Measurements from ENCODE around the gene CPXM1.
"Not testable (repeated sequence)": the region's sequence is repeated elsewhere in the genome, so short reads cannot be mapped to it uniquely, and the experiment has no call there.

The CPXM1 gene

DNA sequence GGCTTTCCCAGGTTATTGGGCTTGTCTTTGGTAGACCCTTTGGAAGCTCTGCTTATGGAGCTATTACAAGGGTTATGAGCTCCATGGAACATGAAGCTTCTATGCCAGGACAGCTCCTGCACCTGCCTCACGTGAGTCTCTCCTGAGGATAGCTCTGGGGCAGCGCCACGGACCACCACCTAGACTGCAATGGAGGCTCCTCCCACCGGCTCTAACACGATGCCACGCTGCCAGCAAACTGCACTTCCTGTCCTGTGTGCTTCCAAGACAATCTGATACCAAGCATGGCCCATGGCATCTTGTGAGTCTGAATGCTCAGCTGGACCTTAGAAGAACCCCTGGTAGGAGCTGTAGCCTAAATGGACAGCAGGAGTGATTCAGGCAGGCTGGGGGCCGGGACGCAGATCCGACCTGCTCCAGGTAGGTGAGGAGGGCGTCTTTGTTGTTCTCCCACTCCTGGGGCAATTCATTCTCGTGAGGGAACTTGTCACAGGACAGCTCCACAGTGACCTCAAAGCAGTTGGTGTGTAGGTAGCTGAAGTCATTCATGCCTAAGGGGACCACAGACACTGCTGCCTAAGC is 5.5 kb downstream of the CPXM1 start:
- Histone ChIP-seq H3K4me1 (ENCODE audit: control insufficient read depth in 1 of 2, insufficient read depth in 2 of 2, low read length in 2 of 2) (peaks cover 0 to 6% of the 10 kb centered on the region in 2 donors), H3K27me3 (ENCODE audit: control insufficient read depth in 1 of 2, insufficient read depth in 2 of 2, low read length in 2 of 2) (peaks cover 19 to 23% of the 10 kb centered on the region in 2 donors), H3K36me3 (ENCODE audit: control insufficient read depth in 1 of 2, insufficient read depth in 2 of 2, low read length in 2 of 2) (no peaks in the 10 kb centered on the region), H3K27ac (ENCODE audit: low read depth, low read length) (no peak overlapping the region), H3K9ac (ENCODE audit: low read depth in 1 of 2, low read length in 2 of 2) (no peak overlapping the region), H3K4me3 (ENCODE audit: low read depth in 1 of 2, low read length in 2 of 2) (no peak overlapping the region), H3K9me3 (ENCODE audit: control insufficient read depth in 1 of 2, low read length in 2 of 2) (no peaks in the 10 kb centered on the region)

DNA sequence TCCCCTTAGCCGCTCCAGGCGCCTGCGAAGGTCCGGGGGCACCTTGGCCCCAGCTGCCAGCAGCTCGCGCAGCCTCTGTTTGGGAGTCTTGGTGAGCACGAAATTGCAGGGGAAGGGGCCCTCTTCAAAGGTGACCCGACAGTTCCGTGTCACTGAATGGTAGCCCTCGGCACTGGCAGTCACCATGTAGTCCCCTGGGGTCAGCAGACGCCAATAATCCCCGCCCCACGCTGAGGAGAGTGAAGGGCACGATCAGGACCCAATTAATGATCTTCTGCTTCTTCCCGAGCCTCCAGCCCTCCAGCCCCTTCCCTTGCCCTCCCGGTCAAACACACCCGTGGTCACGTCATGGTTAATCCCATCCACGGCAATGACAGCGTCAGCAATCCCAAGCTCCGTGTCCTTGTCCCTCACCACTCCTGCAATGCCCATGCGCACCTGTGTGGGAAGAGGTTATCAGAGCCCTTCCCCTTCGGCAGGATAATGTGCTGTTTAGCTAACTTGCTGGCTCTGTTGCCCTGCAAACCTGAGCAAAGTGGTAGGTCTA is 6.2 kb downstream of the CPXM1 start:
- Histone ChIP-seq H3K4me1 (ENCODE audit: control insufficient read depth in 1 of 2, insufficient read depth in 2 of 2, low read length in 2 of 2) (no peaks in the 10 kb centered on the region), H3K4me3 (ENCODE audit: low read depth in 1 of 2, low read length in 2 of 2) (no peak overlapping the region), H3K9ac (ENCODE audit: low read depth in 1 of 2, low read length in 2 of 2) (no peak overlapping the region), H3K27ac (ENCODE audit: low read depth, low read length) (no peak overlapping the region), H3K36me3 (ENCODE audit: control insufficient read depth in 1 of 2, insufficient read depth in 2 of 2, low read length in 2 of 2) (no peaks in the 10 kb centered on the region), H3K27me3 (ENCODE audit: control insufficient read depth in 1 of 2, insufficient read depth in 2 of 2, low read length in 2 of 2) (peaks cover 12 to 18% of the 10 kb centered on the region in 2 donors), H3K9me3 (ENCODE audit: control insufficient read depth in 1 of 2, low read length in 2 of 2) (no peaks in the 10 kb centered on the region)

DNA sequence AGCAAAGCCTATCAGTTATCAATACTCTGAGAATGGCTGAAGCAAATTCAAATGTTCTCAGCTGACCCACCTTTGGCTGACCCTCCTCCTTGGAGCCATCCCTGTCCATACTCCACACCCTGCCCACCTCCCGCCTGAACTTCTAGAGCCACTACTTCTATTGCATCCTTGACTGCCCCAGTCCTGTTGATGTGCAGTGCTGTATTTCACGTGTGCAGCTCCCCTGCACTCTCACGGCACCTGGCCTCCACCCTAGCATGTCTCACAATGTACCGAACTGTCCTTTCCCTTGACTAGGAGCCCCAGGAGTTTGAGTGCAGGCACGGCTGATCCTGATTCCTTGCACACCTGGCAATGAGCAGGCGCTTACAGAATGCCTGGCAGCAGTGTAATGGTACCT is 7.0 kb downstream of the CPXM1 start:
- H3K27ac ChIP-seq (ENCODE audit: low read depth, low read length), result no peak overlapping the region
- H3K27me3 ChIP-seq (ENCODE audit: control insufficient read depth in 1 of 2, insufficient read depth in 2 of 2, low read length in 2 of 2), result peaks cover 6 to 13% of the 10 kb centered on the region in 2 donors
- no peaks in the 10 kb centered on the region for H3K9me3 ChIP-seq (ENCODE audit: control insufficient read depth in 1 of 2, low read length in 2 of 2)
- no peak overlapping the region for H3K4me3 ChIP-seq (ENCODE audit: low read depth in 1 of 2, low read length in 2 of 2)
- H3K36me3 ChIP-seq (ENCODE audit: control insufficient read depth in 1 of 2, insufficient read depth in 2 of 2, low read length in 2 of 2), result no peaks in the 10 kb centered on the region
- H3K9ac ChIP-seq (ENCODE audit: low read depth in 1 of 2, low read length in 2 of 2), result no peak overlapping the region
- H3K4me1 ChIP-seq (ENCODE audit: control insufficient read depth in 1 of 2, insufficient read depth in 2 of 2, low read length in 2 of 2), result no peaks in the 10 kb centered on the region

GRCh38 chr20:2783908-2784566 is 16.4 kb downstream of the CPXM1 start:
- no peaks in the 10 kb centered on the region for H3K36me3 ChIP-seq (ENCODE audit: control insufficient read depth in 1 of 2, insufficient read depth in 2 of 2, low read length in 2 of 2)
- H3K27me3 ChIP-seq (ENCODE audit: control insufficient read depth in 1 of 2, insufficient read depth in 2 of 2, low read length in 2 of 2), result peaks cover 0 to 3% of the 10 kb centered on the region in 2 donors
- H3K9ac ChIP-seq (ENCODE audit: low read depth in 1 of 2, low read length in 2 of 2), result no peak overlapping the region
- no peaks in the 10 kb centered on the region for H3K4me1 ChIP-seq (ENCODE audit: control insufficient read depth in 1 of 2, insufficient read depth in 2 of 2, low read length in 2 of 2)
- H3K27ac ChIP-seq (ENCODE audit: low read depth, low read length), result no peak overlapping the region
- H3K9me3 ChIP-seq (ENCODE audit: control insufficient read depth in 1 of 2, low read length in 2 of 2), result no peaks in the 10 kb centered on the region
- H3K4me3 ChIP-seq (ENCODE audit: low read depth in 1 of 2, low read length in 2 of 2), result no peak overlapping the region

- Histone ChIP-seq H3K27ac (ENCODE audit: low read depth, low read length) (no peak overlapping the region), H3K4me3 (ENCODE audit: low read depth in 1 of 2, low read length in 2 of 2) (no peak overlapping the region), H3K27me3 (ENCODE audit: control insufficient read depth in 1 of 2, insufficient read depth in 2 of 2, low read length in 2 of 2) (peaks cover 0 to 3% of the 10 kb centered on the region in 2 donors), H3K36me3 (ENCODE audit: control insufficient read depth in 1 of 2, insufficient read depth in 2 of 2, low read length in 2 of 2) (no peaks in the 10 kb centered on the region), H3K4me1 (ENCODE audit: control insufficient read depth in 1 of 2, insufficient read depth in 2 of 2, low read length in 2 of 2) (no peaks in the 10 kb centered on the region), H3K9ac (ENCODE audit: low read depth in 1 of 2, low read length in 2 of 2) (no peak overlapping the region), H3K9me3 (ENCODE audit: control insufficient read depth in 1 of 2, low read length in 2 of 2) (no peaks in the 10 kb centered on the region)
Measured at GRCh38 chr20:2780948-2781347, 19.5 kb downstream of the CPXM1 start.

DNA sequence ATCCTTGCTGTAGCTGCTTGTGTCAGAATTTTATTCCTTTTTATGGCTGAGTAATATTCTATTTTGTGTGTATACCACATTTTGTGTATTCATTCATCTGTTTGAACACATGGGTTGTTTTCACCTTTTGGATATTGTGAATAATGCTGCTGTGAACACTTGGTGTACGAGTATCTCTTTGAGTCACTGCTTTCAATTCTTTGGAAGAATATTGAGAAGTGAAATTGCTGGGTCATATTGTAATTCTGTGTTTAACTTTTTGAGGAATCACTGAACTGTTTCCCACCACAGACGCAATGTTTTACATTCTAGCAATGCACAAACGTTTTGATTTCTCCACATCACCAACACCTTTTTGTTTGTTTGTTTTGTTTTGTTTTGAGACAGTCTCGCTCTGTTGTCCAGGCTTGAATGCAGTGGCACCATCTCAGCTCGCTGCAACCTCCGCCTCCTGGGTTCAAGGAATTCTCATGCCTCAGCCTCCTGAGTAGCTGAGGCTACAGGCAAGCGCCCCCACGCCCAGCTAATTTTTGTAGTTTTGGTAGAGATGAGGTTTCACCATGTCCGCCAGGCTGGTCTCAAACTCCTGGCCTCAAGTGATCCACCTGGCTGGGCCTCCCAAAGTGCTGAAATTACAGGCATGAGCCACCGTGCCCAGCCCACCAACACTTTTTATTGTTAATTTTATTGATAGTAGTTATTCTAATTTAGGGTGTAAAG is 21.7 kb downstream of the CPXM1 start:
- Histone ChIP-seq H3K27me3 (ENCODE audit: control insufficient read depth in 1 of 2, insufficient read depth in 2 of 2, low read length in 2 of 2) (peaks cover 0 to 3% of the 10 kb centered on the region in 2 donors), H3K36me3 (ENCODE audit: control insufficient read depth in 1 of 2, insufficient read depth in 2 of 2, low read length in 2 of 2) (no peaks in the 10 kb centered on the region), H3K9ac (ENCODE audit: low read depth in 1 of 2, low read length in 2 of 2) (no peak overlapping the region), H3K9me3 (ENCODE audit: control insufficient read depth in 1 of 2, low read length in 2 of 2) (no peaks in the 10 kb centered on the region), H3K4me3 (ENCODE audit: low read depth in 1 of 2, low read length in 2 of 2) (no peak overlapping the region), H3K4me1 (ENCODE audit: control insufficient read depth in 1 of 2, insufficient read depth in 2 of 2, low read length in 2 of 2) (no peaks in the 10 kb centered on the region), H3K27ac (ENCODE audit: low read depth, low read length) (no peak overlapping the region)

- Histone ChIP-seq H3K27ac (ENCODE audit: low read depth, low read length) (no peak overlapping the region), H3K27me3 (ENCODE audit: control insufficient read depth in 1 of 2, insufficient read depth in 2 of 2, low read length in 2 of 2) (peaks cover 0 to 3% of the 10 kb centered on the region in 2 donors), H3K9ac (ENCODE audit: low read depth in 1 of 2, low read length in 2 of 2) (no peak overlapping the region), H3K36me3 (ENCODE audit: control insufficient read depth in 1 of 2, insufficient read depth in 2 of 2, low read length in 2 of 2) (no peaks in the 10 kb centered on the region), H3K4me3 (ENCODE audit: low read depth in 1 of 2, low read length in 2 of 2) (no peak overlapping the region), H3K9me3 (ENCODE audit: control insufficient read depth in 1 of 2, low read length in 2 of 2) (no peaks in the 10 kb centered on the region), H3K4me1 (ENCODE audit: control insufficient read depth in 1 of 2, insufficient read depth in 2 of 2, low read length in 2 of 2) (no peaks in the 10 kb centered on the region)
Measured at GRCh38 chr20:2775139-2775538, 25.3 kb downstream of the CPXM1 start.

DNA sequence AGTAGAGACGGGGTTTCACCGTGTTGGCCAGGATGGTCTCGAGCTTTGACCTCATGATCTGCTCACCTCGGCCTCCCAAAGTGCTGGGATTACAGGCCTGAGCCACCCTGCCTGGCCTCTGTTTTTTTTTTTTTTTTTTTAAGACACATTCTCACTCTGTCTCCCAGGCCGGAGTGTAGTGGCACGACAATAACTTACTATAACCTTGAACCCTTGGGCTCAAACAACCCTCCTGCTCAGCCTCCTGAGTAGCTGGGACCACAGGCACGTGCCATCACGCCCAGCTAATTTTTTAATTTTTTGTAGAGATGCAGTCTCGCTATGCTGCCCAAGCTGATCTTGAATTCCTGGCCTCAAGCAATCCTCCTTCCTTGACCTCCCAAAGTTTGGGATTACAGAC is 26.6 kb downstream of the CPXM1 start:
- no peak overlapping the region for H3K4me3 ChIP-seq (ENCODE audit: low read depth in 1 of 2, low read length in 2 of 2)
- no peak overlapping the region for H3K9ac ChIP-seq (ENCODE audit: low read depth in 1 of 2, low read length in 2 of 2)

GRCh38 chr20:2771631-2772080 is 28.8 kb downstream of the CPXM1 start:
- Histone ChIP-seq H3K4me3 (ENCODE audit: low read depth in 1 of 2, low read length in 2 of 2) (no peak overlapping the region), H3K9me3 (ENCODE audit: control insufficient read depth in 1 of 2, low read length in 2 of 2) (no peaks in the 10 kb centered on the region), H3K36me3 (ENCODE audit: control insufficient read depth in 1 of 2, insufficient read depth in 2 of 2, low read length in 2 of 2) (no peaks in the 10 kb centered on the region), H3K4me1 (ENCODE audit: control insufficient read depth in 1 of 2, insufficient read depth in 2 of 2, low read length in 2 of 2) (no peaks in the 10 kb centered on the region), H3K9ac (ENCODE audit: low read depth in 1 of 2, low read length in 2 of 2) (no peak overlapping the region), H3K27ac (ENCODE audit: low read depth, low read length) (no peak overlapping the region), H3K27me3 (ENCODE audit: control insufficient read depth in 1 of 2, insufficient read depth in 2 of 2, low read length in 2 of 2) (peaks cover 0 to 8% of the 10 kb centered on the region in 2 donors)

More for the DNA sequence above, 26.6 kb downstream of the CPXM1 start:
- H3K27ac ChIP-seq (ENCODE audit: low read depth, low read length), result no peak overlapping the region
- peaks cover 0 to 3% of the 10 kb centered on the region in 2 donors for H3K27me3 ChIP-seq (ENCODE audit: control insufficient read depth in 1 of 2, insufficient read depth in 2 of 2, low read length in 2 of 2)
- no peaks in the 10 kb centered on the region for H3K9me3 ChIP-seq (ENCODE audit: control insufficient read depth in 1 of 2, low read length in 2 of 2)
- H3K4me1 ChIP-seq (ENCODE audit: control insufficient read depth in 1 of 2, insufficient read depth in 2 of 2, low read length in 2 of 2), result no peaks in the 10 kb centered on the region
- no peaks in the 10 kb centered on the region for H3K36me3 ChIP-seq (ENCODE audit: control insufficient read depth in 1 of 2, insufficient read depth in 2 of 2, low read length in 2 of 2)

DNA sequence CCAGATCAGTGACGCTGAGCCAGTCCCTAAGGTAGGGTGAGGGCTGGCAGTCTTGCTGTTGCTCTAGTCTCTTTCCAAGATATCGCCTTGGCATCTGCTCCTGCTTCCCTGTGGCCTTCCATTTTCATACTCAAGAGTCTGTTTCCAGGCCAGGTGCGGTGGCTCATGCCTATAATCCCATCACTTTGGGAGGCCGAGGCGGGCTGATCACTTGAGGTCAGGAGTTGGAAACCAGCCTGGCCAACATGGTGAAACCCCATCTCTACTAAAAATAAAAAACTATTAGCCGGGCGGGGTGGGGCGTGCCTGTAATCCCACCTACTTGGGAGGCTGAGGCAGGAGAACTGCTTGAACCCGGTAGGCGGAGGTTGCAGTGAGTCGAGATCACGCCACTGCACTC is 30.3 kb downstream of the CPXM1 start:
- not testable (repeated sequence) for H3K27ac ChIP-seq (ENCODE audit: low read depth, low read length); H3K9me3 ChIP-seq (ENCODE audit: control insufficient read depth in 1 of 2, low read length in 2 of 2); H3K9ac ChIP-seq (ENCODE audit: low read depth in 1 of 2, low read length in 2 of 2); H3K4me3 ChIP-seq (ENCODE audit: low read depth in 1 of 2, low read length in 2 of 2); H3K27me3 ChIP-seq (ENCODE audit: control insufficient read depth in 1 of 2, insufficient read depth in 2 of 2, low read length in 2 of 2); H3K36me3 ChIP-seq (ENCODE audit: control insufficient read depth in 1 of 2, insufficient read depth in 2 of 2, low read length in 2 of 2); H3K4me1 ChIP-seq (ENCODE audit: control insufficient read depth in 1 of 2, insufficient read depth in 2 of 2, low read length in 2 of 2)

All from duodenal mucosa (tissue), 2 donors.